Body of pancreas (tissue), 4 donors: ENCODE results near the gene ZDHHC17. TPM values are rescaled to one million over a fixed set of nuclear protein-coding genes. Genes with fewer than 3 reads are reported as not detected.

ENCODE experiments used
- ATAC-seq: fragments of 150-250 bp; one replicate; pipeline ENCODE4 v1.9.1; 2016
- DNase-seq, 4 donors: peaks; one replicate each; pipeline ENCODE4 v3.0.0-alpha.2; 2019
- H3K27ac ChIP-seq, 4 donors: fragments of 200-600 bp; sonication (generic); 1 replicate in 3 of 4; 2 replicates in 1 of 4; pipeline versions ENCODE4 v1.5.1 to v1.6.1; 2016 to 2019; ENCODE audit warnings: mild to moderate bottlenecking in 1 of 4, mixed read lengths in 1 of 4, moderate library complexity in 1 of 4
- H3K27me3 ChIP-seq, 2 donors: fragments of 200-600 bp; sonication (generic); one replicate each; pipeline ENCODE4 v1.6.0; 2016; ENCODE audit warnings: mild to moderate bottlenecking in 1 of 2
- H3K36me3 ChIP-seq, 2 donors: fragments of 200-600 bp; sonication (generic); replicated peaks in 1 of 2; 2 replicates each; pipeline ENCODE4 v1.5.1; 2016; ENCODE audit warnings: low read depth in 2 of 2; ENCODE audit not compliant: insufficient read depth in 1 of 2
- H3K4me1 ChIP-seq: fragments of 200-600 bp; sonication (generic); one replicate; pipeline ENCODE4 v1.6.0; 2016
- H3K4me3 ChIP-seq, 2 donors: fragments of 200-600 bp; sonication (generic); 1 replicate in 1 of 2; 2 replicates in 1 of 2; pipeline ENCODE4 v1.5.1; 2016 to 2019
- H3K9me3 ChIP-seq, 3 donors: fragments of 200-600 bp; sonication (generic); 1 replicate in 2 of 3; 2 replicates in 1 of 3; pipeline ENCODE4 v1.5.1; 2016
- POLR2A ChIP-seq, 3 donors: fragments of 450-650 bp; IDR thresholded peaks; one replicate each; pipeline ENCODE4 v1.6.1; 2016; ENCODE audit warnings: antibody characterized with exemption in 3 of 3, mild to moderate bottlenecking in 2 of 3
- WGBS, 2 donors: methylation state at CpG; one replicate each; pipeline ENCODE4 v1.1.5; 2017; 5-methylcytosine and 5-hydroxymethylcytosine counted together
- intact Hi-C: fragments of 100-400 bp; cut with DNase I; formaldehyde crosslinking; loops from one replicate; pipeline ENCODE4 v1.15.1; 2023
- total RNA-seq, 2 donors: library from RNA; depleted of rRNA; stranded (reverse); fragments of >200 nt; gene quantifications; one replicate each; pipeline ENCODE4 v1.1.0, GENCODE V29; 2016
- TF ChIP-seq, protein P1 (sequence below), 7 experiments: fragments of 450-650 bp in 4 of 7; fragments of 200-600 bp in 3 of 7; sonication (generic) in 3 of 7; IDR thresholded peaks; one replicate each; pipeline ENCODE4 v1.5.1; 2016 to 2019; ENCODE audit warnings: antibody characterized with exemption in 7 of 7

Gene ZDHHC17
- total RNA-seq, 2 donors from 2014 or later = 21.1 to 33.7 TPM

DNA sequence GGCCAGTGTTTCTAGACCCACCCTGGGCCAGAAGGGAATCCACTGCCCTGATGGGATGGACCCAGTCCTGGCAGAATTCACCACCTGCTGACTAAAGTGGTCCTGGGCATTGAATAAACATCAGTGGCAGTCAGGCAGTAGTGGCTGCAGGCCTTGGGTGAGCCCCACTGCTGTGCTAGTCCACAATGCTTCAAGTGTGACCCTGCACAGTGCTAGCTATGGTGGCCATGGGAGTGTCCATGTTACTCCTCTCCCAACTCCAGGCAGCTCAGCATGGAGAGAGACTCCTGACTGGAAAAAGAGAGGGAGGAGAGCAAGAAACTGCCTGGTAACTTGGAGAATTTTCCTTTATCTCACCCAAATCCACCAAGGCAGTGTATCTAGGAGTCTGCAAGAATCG is 132.4 kb downstream of the ZDHHC17 start:
- H3K36me3 ChIP-seq = no peaks in the 10 kb centered on the region
- H3K4me1 ChIP-seq = no peaks in the 10 kb centered on the region
- TF ChIP-seq POLR2A (IDR thresholded peaks at IDR 0.05) = no peak
- TF ChIP-seq, protein P1, sequence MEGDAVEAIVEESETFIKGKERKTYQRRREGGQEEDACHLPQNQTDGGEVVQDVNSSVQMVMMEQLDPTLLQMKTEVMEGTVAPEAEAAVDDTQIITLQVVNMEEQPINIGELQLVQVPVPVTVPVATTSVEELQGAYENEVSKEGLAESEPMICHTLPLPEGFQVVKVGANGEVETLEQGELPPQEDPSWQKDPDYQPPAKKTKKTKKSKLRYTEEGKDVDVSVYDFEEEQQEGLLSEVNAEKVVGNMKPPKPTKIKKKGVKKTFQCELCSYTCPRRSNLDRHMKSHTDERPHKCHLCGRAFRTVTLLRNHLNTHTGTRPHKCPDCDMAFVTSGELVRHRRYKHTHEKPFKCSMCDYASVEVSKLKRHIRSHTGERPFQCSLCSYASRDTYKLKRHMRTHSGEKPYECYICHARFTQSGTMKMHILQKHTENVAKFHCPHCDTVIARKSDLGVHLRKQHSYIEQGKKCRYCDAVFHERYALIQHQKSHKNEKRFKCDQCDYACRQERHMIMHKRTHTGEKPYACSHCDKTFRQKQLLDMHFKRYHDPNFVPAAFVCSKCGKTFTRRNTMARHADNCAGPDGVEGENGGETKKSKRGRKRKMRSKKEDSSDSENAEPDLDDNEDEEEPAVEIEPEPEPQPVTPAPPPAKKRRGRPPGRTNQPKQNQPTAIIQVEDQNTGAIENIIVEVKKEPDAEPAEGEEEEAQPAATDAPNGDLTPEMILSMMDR (IDR thresholded peaks at IDR 0.05) = no peak
- ATAC-seq (no peak), DNase-seq (no peak)
- H3K27ac ChIP-seq = no peak overlapping the region
- intact Hi-C loops = no loop called here
- no peak overlapping the region for H3K4me3 ChIP-seq
- no peaks in the 10 kb centered on the region for H3K27me3 ChIP-seq
- no peaks in the 10 kb centered on the region for H3K9me3 ChIP-seq
- WGBS, 2 donors = 76 to 100% methylated on average over 1 of the region's 1 CpG

DNA sequence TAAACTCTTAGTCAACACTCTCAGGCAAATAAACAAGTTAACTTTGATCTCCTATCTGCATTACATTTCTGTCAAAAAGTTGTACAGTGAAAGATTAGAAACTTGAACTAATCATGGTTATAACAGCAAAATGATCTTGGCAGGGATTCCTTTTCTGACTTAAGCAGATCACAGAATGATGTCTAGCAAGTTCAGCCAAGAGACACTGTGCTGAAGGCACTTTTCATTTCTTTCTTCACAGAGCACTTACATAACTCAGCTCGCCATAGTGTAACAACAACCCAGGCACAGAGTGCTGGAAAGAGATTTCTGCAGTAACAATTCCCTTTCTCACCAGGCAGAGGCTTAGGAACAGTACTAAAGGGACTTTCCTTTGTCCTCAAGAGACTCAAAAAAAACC is 134.5 kb downstream of the ZDHHC17 start:
- H3K36me3 ChIP-seq = no peaks in the 10 kb centered on the region
- no peak overlapping the region for H3K4me3 ChIP-seq
- WGBS, 2 donors = 55 to 93% methylated on average over 1 of the region's 1 CpG
- ATAC-seq (no peak), DNase-seq (no peak)
- intact Hi-C loops = no loop called here
- TF ChIP-seq, protein P1 (IDR thresholded peaks at IDR 0.05) = no peak
- no peak for TF ChIP-seq POLR2A (IDR thresholded peaks at IDR 0.05)
- H3K9me3 ChIP-seq = no peaks in the 10 kb centered on the region
- H3K27ac ChIP-seq = no peak overlapping the region
- H3K27me3 ChIP-seq = no peaks in the 10 kb centered on the region
- H3K4me1 ChIP-seq = no peaks in the 10 kb centered on the region

DNA sequence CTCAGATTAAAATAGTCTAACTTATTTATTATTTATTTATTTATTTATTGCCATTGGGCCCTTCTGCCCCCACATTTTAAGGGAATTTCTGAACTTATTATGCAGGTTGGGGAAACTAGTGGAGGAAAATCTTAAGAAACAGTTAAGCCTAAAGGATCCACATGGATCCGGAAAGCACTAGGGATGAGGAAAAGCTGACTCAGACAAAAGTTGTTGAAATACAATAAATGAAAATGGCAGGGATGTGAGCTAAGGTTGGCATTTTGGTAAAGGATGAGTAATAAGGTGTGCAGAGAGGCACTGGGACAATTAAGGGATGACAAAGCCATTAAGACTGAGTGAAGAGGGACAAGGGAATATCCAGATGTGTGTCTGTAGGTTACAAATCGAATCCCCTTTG is 135.6 kb downstream of the ZDHHC17 start:
- Histone ChIP-seq H3K27me3 (no peaks in the 10 kb centered on the region), H3K9me3 (no peaks in the 10 kb centered on the region), H3K36me3 (no peaks in the 10 kb centered on the region), H3K4me1 (no peaks in the 10 kb centered on the region), H3K4me3 (no peak overlapping the region), H3K27ac (no peak overlapping the region)
- TF ChIP-seq, protein P1 (IDR thresholded peaks at IDR 0.05) = no peak
- no peak for TF ChIP-seq POLR2A (IDR thresholded peaks at IDR 0.05)
- DNase-seq (no peak), ATAC-seq (no peak)
- intact Hi-C loops = no loop called here
- WGBS, 2 donors = 87 to 90% methylated on average over 2 of the region's 2 CpGs

DNA sequence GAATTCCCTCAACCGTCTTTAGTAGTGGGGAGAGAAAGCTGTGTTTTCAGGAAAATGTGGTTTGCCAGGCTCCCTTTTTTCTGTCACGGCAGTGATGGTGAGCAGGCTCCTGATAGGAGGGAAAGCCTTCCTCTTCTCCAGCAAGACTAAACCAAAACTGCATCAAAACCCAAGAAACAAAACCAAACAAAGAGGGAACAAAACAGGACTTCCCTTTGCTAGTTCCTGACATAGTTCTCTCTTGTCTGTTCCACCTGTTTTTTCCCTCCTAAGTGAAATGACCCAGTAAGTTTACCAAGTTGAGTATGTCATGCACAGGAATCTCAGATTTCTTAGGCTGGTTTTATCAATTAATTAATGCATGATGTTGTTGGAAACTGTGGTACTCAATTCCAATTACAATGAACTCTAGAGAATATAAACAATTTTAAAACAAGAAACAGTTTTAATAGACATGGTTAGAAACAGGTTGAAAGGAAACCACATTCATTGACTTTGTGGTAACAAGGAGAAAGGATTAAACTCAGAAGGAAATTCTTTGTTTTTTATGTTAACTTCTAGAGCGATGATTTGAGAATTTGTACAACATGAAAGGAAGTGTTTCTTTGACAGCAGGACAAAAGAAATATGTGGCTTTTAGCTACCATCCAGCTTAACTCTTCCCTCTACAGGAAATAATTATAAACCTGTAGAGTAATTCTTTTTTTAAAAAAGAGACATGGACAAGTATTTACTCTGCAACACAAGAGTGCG is 137.9 kb downstream of the ZDHHC17 start:
- intact Hi-C loops = no loop called here
- no peak for ATAC-seq

More for the DNA sequence above, 137.9 kb downstream of the ZDHHC17 start:
- no peak for DNase-seq
- no peaks in the 10 kb centered on the region for H3K9me3 ChIP-seq
- 60 to 73% methylated on average over 4 of the region's 4 CpGs for WGBS, 2 donors
- no peak overlapping the region for H3K4me3 ChIP-seq
- TF ChIP-seq POLR2A (IDR thresholded peaks at IDR 0.05) = no peak
- TF ChIP-seq, protein P1 (IDR thresholded peaks at IDR 0.05) = no peak
- H3K27ac ChIP-seq = no peak overlapping the region
- H3K36me3 ChIP-seq = no peaks in the 10 kb centered on the region
- no peaks in the 10 kb centered on the region for H3K27me3 ChIP-seq
- H3K4me1 ChIP-seq = no peaks in the 10 kb centered on the region

Other genes with a start within 250 kb of the ZDHHC17 start
- gene OSBPL8, start 204.3 kb upstream of the ZDHHC17 start, total RNA-seq = 10 to 100 TPM; 23.1 to 41.2 TPM
- 10 to 100 TPM in 1 of 2 donors, 1 to 10 TPM in 1; 4.3 to 19.7 TPM for gene CSRP2, start 114.9 kb downstream of the ZDHHC17 start, total RNA-seq